ENCODE results near the gene TEX30.

- TF ChIP-seq CTCF (IDR thresholded peaks at IDR 0.05) (no peak), POLR2A (IDR thresholded peaks at IDR 0.05) (no peak), EP300 (IDR thresholded peaks at IDR 0.05) (no peak)
Observed at GRCh38 chr13:102761071-102761470, 12.5 kb downstream of the TEX30 start.
